ENCODE data around the gene POLR1F.

POLR1F gene, protein sequence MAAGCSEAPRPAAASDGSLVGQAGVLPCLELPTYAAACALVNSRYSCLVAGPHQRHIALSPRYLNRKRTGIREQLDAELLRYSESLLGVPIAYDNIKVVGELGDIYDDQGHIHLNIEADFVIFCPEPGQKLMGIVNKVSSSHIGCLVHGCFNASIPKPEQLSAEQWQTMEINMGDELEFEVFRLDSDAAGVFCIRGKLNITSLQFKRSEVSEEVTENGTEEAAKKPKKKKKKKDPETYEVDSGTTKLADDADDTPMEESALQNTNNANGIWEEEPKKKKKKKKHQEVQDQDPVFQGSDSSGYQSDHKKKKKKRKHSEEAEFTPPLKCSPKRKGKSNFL

DNA sequence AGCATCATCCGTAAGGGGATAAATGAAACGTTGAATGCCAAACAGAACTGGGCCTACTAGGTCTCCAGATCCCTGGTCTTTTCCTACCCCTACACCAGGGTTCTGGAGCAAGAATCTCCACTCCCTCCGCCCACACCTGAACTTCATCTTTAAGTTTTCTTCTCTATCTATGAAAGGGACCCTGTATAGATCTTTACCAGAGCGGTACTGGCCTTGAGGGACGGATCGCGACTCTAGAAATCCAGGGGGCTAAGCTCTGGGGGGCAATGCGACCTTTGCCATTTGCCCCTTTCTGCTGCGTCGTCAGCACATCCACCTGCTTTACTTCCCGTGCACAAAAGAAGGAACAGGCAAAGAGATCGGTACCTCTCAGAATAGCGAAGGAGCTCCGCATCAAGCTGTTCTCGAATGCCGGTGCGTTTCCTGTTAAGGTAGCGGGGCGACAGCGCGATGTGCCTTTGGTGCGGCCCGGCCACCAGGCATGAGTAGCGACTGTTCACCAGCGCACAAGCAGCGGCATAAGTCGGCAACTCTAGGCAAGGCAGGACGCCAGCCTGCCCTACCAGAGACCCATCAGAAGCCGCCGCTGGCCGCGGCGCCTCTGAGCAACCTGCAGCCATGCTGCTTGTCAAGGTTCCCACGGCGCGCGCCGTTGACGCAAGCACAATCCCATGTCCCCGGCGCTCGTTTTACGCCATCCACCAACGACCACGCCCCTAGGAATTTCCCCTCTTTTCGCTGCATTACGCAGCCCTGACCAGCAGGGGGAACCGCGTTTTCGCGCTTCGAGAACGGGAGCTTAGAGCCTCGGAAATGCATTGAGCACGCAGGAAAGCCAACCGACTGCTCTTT is at the start of gene POLR1F:
POLR1F (minus strand) TSS at position 641 of the 852 bp plus-strand sequence; CDS start at position 620, 21 bp downstream.
- in situ Hi-C loops (cut with HindIII; ENCODE audit: low sequenced_read_pairs) = no loop called here
- peak; percentile 91 for DNase-seq (ENCODE audit: low read depth)
- TF ChIP-seq, protein P1, sequence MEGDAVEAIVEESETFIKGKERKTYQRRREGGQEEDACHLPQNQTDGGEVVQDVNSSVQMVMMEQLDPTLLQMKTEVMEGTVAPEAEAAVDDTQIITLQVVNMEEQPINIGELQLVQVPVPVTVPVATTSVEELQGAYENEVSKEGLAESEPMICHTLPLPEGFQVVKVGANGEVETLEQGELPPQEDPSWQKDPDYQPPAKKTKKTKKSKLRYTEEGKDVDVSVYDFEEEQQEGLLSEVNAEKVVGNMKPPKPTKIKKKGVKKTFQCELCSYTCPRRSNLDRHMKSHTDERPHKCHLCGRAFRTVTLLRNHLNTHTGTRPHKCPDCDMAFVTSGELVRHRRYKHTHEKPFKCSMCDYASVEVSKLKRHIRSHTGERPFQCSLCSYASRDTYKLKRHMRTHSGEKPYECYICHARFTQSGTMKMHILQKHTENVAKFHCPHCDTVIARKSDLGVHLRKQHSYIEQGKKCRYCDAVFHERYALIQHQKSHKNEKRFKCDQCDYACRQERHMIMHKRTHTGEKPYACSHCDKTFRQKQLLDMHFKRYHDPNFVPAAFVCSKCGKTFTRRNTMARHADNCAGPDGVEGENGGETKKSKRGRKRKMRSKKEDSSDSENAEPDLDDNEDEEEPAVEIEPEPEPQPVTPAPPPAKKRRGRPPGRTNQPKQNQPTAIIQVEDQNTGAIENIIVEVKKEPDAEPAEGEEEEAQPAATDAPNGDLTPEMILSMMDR (IDR thresholded peaks at IDR 0.05; ENCODE audit: low read depth, low read length, missing control alignments) = peak; percentile 91
- H3K4me3 ChIP-seq (ENCODE audit: low read depth, low read length) = peak within 1 kb of the TSS; percentile 85

DNA sequence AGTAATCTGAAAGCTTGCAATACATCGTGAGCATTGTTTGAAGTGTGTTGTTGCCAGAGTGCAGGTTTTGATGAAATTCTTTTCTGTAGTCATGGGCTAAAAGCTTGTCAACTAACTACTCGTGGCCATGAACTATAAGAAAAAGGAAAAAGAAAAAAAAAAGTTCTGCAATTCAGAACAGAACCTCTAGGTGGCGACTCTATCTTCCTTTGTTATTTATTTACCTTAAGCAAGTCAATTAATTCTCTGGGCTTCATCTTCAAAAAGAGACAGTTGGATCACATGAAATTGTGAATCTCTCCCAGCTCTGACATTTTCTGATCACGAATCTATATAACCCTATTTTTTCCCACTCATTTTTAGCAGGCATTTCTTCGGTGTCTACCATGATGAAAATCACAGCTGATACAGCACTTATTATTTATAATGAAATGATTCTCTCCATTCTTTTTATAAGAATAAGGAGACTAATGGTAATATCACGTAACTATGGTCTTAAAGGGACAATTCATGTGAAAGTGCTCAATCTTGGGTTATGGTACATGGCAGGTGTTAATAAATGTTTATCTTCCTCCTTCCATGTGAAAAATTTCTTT is 45.8 kb upstream of the POLR1F start:
- in situ Hi-C loops (cut with HindIII; ENCODE audit: low sequenced_read_pairs) = loop anchor here (25.0 kb wide), 2 partner anchors 558 to 833 kb away; no protein-coding TSS in a partner anchor
- H3K4me3 ChIP-seq (ENCODE audit: low read depth, low read length) = no peak overlapping the region

DNA sequence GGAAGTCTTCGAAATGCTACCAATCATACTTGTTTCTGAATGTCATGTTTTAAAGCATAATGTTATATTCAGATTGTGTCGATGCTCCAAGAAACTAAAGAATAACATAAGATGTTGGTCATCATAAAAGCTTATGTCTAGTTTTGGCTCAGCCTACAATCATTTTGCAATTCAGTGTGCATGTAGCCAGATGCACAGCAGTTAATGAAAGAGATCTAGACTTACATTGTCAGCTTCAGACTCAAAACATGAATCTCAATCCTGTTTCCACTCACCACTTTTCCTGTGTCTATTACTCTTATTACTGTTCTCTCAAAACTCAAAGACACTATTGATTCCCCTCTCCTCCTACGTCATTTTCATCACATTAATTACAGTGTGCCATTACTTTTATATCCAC is 43.2 kb upstream of the POLR1F start:
- TF ChIP-seq, protein P1 (IDR thresholded peaks at IDR 0.05; ENCODE audit: low read depth, low read length, missing control alignments) = no peak
- in situ Hi-C loops (cut with HindIII; ENCODE audit: low sequenced_read_pairs) = loop anchor here (25.0 kb wide), 2 partner anchors 560 to 835 kb away; no protein-coding TSS in a partner anchor
- no peak for DNase-seq (ENCODE audit: low read depth)
- no peak overlapping the region for H3K4me3 ChIP-seq (ENCODE audit: low read depth, low read length)

More for the DNA sequence above, 45.8 kb upstream of the POLR1F start:
- peak; percentile 19 for DNase-seq (ENCODE audit: low read depth)
- TF ChIP-seq, protein P1 (IDR thresholded peaks at IDR 0.05; ENCODE audit: low read depth, low read length, missing control alignments) = peak; percentile 53

DNA sequence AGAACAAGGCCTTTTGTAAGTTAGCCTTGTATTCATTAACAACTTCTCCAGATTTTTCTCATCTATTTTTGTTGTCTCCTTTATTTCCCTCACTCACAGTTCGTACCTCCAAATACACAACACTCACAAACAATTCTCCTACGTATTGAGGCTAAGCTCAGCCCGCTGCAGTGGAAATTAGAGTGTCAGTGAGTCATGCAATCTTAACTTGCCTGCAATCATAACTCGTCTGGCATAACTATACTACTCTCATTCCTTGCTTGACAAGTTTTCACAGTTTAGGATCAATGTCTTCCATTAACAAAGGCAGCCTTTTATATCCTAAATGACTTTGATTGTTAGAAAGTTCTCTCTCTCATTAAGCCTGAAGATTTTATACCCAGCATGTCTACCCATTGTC is 40.8 kb upstream of the POLR1F start:
- no peak overlapping the region for H3K4me3 ChIP-seq (ENCODE audit: low read depth, low read length)
- in situ Hi-C loops (cut with HindIII; ENCODE audit: low sequenced_read_pairs) = loop anchor here (25.0 kb wide), 2 partner anchors 563 to 838 kb away; no protein-coding TSS in a partner anchor
- no peak for DNase-seq (ENCODE audit: low read depth)
- TF ChIP-seq, protein P1 (IDR thresholded peaks at IDR 0.05; ENCODE audit: low read depth, low read length, missing control alignments) = no peak

DNA sequence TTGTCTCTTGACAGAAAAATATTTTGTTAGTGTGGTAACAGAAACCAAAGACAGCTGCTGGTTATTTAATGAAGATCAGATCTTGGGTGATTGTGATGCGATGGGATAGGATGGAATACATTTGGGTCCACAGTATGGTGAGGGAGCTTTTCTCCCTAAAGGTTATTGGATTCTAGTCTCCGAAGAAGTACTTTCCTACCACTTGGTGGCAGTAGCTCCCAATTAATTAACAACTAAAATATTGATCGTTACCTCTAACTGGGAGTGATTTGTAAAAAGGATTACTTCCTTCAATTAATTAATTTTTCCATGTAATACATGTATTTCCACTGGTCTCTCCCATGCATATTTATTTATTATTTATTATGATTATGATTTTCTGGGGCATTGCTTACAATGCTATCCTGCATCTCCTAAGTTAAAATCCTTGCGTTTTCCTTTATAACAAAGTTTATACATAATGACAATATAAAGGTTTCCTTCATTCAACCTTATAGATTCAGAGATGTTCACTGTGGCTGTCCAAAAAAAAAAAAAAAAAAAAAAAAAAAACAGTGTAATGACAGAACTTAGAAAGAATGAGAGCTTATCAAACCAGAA is 39.0 kb upstream of the POLR1F start:
- peak; percentile 38 for DNase-seq (ENCODE audit: low read depth)
- TF ChIP-seq, protein P1 (IDR thresholded peaks at IDR 0.05; ENCODE audit: low read depth, low read length, missing control alignments) = peak; percentile 48
- in situ Hi-C loops (cut with HindIII; ENCODE audit: low sequenced_read_pairs) = no loop called here

DNA sequence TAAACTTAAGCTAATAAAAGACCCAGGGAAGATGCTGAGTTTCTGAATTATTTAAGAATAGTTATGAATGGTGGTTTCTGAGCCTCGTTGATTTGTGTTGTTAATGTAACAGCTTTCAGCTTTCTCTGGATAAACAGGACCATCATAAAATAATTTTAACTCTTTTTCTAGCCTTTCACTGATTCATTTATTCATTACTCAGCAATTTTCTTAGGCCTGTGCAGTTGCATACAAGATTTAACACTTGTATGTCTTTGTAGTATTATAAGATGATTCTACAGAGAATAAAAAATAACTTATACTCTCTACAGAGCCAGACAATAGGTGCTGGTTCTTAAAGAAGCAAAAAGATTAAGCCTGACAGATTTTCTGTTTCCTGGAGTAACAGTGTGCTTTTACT is 35.2 kb upstream of the POLR1F start:
- in situ Hi-C loops (cut with HindIII; ENCODE audit: low sequenced_read_pairs) = no loop called here
- DNase-seq (ENCODE audit: low read depth) = no peak
- TF ChIP-seq, protein P1 (IDR thresholded peaks at IDR 0.05; ENCODE audit: low read depth, low read length, missing control alignments) = no peak
- no peak overlapping the region for H3K4me3 ChIP-seq (ENCODE audit: low read depth, low read length)

More for the DNA sequence above, 39.0 kb upstream of the POLR1F start:
- no peak overlapping the region for H3K4me3 ChIP-seq (ENCODE audit: low read depth, low read length)
